NCI-H1930 (cell line): ENCODE results near the gene RNU4-1.

Experiments
- DNase-seq, 2 experiments: peaks; one replicate each; lab custom pipeline; 2025; lab: John Stamatoyannopoulos, UW

Gene RNU4-1

GRCh38 chr12:120290609-120291305 is 2.3 kb downstream of the RNU4-1 start:
- DNase-seq, result no peak

GRCh38 chr12:120287491-120287890 is 5.5 kb downstream of the RNU4-1 start:
- DNase-seq, result no peak

GRCh38 chr12:120286768-120287490 is 6.1 kb downstream of the RNU4-1 start:
- no peak for DNase-seq

- DNase-seq, result no peak
Observed at GRCh38 chr12:120284381-120284780, 8.7 kb downstream of the RNU4-1 start.

- DNase-seq, result no peak
Observed at GRCh38 chr12:120283318-120283717, 9.7 kb downstream of the RNU4-1 start.

- DNase-seq, result no peak
Observed at GRCh38 chr12:120278137-120279069, 14.6 kb downstream of the RNU4-1 start.

GRCh38 chr12:120276734-120277133 is 16.3 kb downstream of the RNU4-1 start:
- DNase-seq, result no peak

- no peak for DNase-seq
Observed at GRCh38 chr12:120267736-120268135, 25.3 kb downstream of the RNU4-1 start.

- DNase-seq, result no peak
Observed at GRCh38 chr12:120266180-120266870, 26.7 kb downstream of the RNU4-1 start.

- peak; percentile 68 to 77 for DNase-seq
Observed at GRCh38 chr12:120265473-120266179, 27.4 kb downstream of the RNU4-1 start, which contains the start of gene PXN. Gene PXN (minus strand): TSS chr12:120265730. CDS start chr12:120265629, 101 bp downstream.

- DNase-seq, result no peak
Observed at GRCh38 chr12:120264904-120265472, 28.0 kb downstream of the RNU4-1 start.

- no peak for DNase-seq
Observed at GRCh38 chr12:120264086-120264903, 28.7 kb downstream of the RNU4-1 start.

GRCh38 chr12:120263748-120264085 is 29.3 kb downstream of the RNU4-1 start:
- no peak for DNase-seq

GRCh38 chr12:120262852-120263747 is 29.9 kb downstream of the RNU4-1 start:
- DNase-seq, result no peak

GRCh38 chr12:120261951-120262851 is 30.8 kb downstream of the RNU4-1 start:
- DNase-seq, result no peak

- DNase-seq, result no peak
Observed at GRCh38 chr12:120260607-120261006, 32.4 kb downstream of the RNU4-1 start.

- DNase-seq, result no peak
Observed at GRCh38 chr12:120259418-120260202, 33.4 kb downstream of the RNU4-1 start.
